ENCODE data around the gene ITGB1. TPM values are rescaled to one million over a fixed set of nuclear protein-coding genes. Genes with fewer than 3 reads are reported as not detected.
"Not testable (repeated sequence)": the region's sequence is repeated elsewhere in the genome, so short reads cannot be mapped to it uniquely, and the experiment has no call there.

ITGB1 gene
- total and polyA plus RNA-seq, 3 experiments from 2014 or later, result 75.5 to 342 (median 82.1) TPM

GRCh38 chr10:32909456-32909855 lies 48.6 kb downstream of the ITGB1 start:
- H3K27ac Mint-ChIP-seq, result no peak overlapping the region
- no peaks in the 10 kb centered on the region for H3K9me3 Mint-ChIP-seq
- Histone ChIP-seq H3K36me3 (ENCODE audit: insufficient read depth, low read length) (peaks cover 11% of the 10 kb centered on the region), H3K4me1 (ENCODE audit: insufficient read depth, low read length) (no peaks in the 10 kb centered on the region), H3K27me3 (ENCODE audit: insufficient read depth, low read length, poor library complexity, severe bottlenecking) (no peaks in the 10 kb centered on the region), H3K9me3 (ENCODE audit: low read length) (no peaks in the 10 kb centered on the region), H3K27ac (ENCODE audit: low read depth, low read length) (no peak overlapping the region), H3K4me3 (ENCODE audit: low read length) (no peak overlapping the region)
- H3K27me3 Mint-ChIP-seq, result no peaks in the 10 kb centered on the region
- peaks cover 27 to 78% (median 45%) of the 10 kb centered on the region in 3 donors for H3K36me3 Mint-ChIP-seq
- H3K4me3 Mint-ChIP-seq, result no peak overlapping the region
- POLR2A ChIA-PET, result no interaction called here
- no peak for DNase-seq
- CTCF ChIA-PET, result no interaction called here
- H3K4me1 Mint-ChIP-seq, result peaks cover 20 to 21% (median 21%) of the 10 kb centered on the region in 3 donors

- Histone ChIP-seq H3K36me3 (ENCODE audit: insufficient read depth, low read length) (peaks cover 9% of the 10 kb centered on the region), H3K27me3 (ENCODE audit: insufficient read depth, low read length, poor library complexity, severe bottlenecking) (no peaks in the 10 kb centered on the region), H3K4me3 (ENCODE audit: low read length) (no peak overlapping the region), H3K27ac (ENCODE audit: low read depth, low read length) (no peak overlapping the region), H3K9me3 (ENCODE audit: low read length) (no peaks in the 10 kb centered on the region), H3K4me1 (ENCODE audit: insufficient read depth, low read length) (no peaks in the 10 kb centered on the region)
- H3K27ac Mint-ChIP-seq, result peak overlapping the region in 3 of 8 donors; percentile 46 to 64 (median 57)
- DNase-seq, result no peak
- peak overlapping the region in 2 of 7 donors; percentile 15 to 67 for H3K4me3 Mint-ChIP-seq
- H3K4me1 Mint-ChIP-seq, result peaks cover 9 to 16% (median 11%) of the 10 kb centered on the region in 3 donors
- H3K9me3 Mint-ChIP-seq, result no peaks in the 10 kb centered on the region
- ChIA-PET POLR2A (no interaction called here), CTCF (no interaction called here)
- H3K36me3 Mint-ChIP-seq, result peaks cover 10 to 74% (median 41%) of the 10 kb centered on the region in 3 donors
- no peaks in the 10 kb centered on the region for H3K27me3 Mint-ChIP-seq
These were observed 51.4 kb downstream of the ITGB1 start for GRCh38 chr10:32906595-32906994.

DNA sequence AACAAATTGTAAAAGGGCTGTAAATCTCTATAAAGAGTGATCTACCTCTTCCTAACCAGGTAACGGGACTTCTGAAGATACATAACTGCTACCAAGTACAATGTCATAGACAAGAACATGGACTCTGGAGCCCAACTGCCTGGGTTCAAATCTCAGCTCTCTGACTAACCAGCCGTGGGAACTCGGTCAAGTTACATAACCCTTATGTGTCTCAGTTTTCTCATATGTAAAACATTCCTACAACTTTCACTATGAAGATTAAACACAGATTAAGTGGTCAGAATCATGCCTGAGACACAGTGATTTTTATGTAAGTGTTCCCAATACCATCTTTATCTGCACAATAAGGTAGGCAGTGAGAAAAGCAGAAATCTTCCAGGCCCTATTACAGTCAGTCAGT lies 52.6 kb downstream of the ITGB1 start:
- Histone ChIP-seq H3K4me1 (ENCODE audit: insufficient read depth, low read length) (no peaks in the 10 kb centered on the region), H3K9me3 (ENCODE audit: low read length) (no peaks in the 10 kb centered on the region), H3K4me3 (ENCODE audit: low read length) (no peak overlapping the region), H3K36me3 (ENCODE audit: insufficient read depth, low read length) (peaks cover 5% of the 10 kb centered on the region), H3K27ac (ENCODE audit: low read depth, low read length) (no peak overlapping the region), H3K27me3 (ENCODE audit: insufficient read depth, low read length, poor library complexity, severe bottlenecking) (no peaks in the 10 kb centered on the region)
- Mint-ChIP-seq H3K4me3 (no peak overlapping the region), H3K27ac (peak overlapping the region in 4 of 8 donors; percentile 7 to 48 (median 36)), H3K9me3 (no peaks in the 10 kb centered on the region), H3K36me3 (peaks cover 7 to 68% (median 37%) of the 10 kb centered on the region in 3 donors), H3K27me3 (no peaks in the 10 kb centered on the region), H3K4me1 (peaks cover 9 to 13% (median 11%) of the 10 kb centered on the region in 3 donors)
- POLR2A ChIA-PET, result no interaction called here
- no peak for DNase-seq
- CTCF ChIA-PET, result no interaction called here

DNA sequence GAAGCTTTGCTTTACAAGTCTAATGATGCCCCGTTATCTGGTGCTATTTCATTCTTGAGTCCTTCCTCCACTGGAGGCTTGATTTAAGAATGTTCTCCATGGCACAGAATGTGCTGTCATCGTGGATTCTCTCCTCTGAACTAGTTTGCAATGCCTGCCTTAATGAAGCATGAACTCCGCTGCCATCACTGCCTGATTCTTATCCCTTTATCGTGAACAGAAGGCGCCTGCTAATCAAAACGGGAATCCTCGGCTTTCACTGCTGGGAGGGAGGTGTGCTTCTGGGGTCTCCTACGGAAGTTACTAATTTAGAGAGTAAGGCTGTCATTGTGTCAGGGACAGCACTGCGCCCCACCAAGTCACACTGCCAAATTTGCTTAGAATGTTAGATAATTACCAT lies 56.2 kb downstream of the ITGB1 start:
- no peak overlapping the region for H3K4me3 ChIP-seq (ENCODE audit: low read length)
- H3K9me3 Mint-ChIP-seq, result no peaks in the 10 kb centered on the region
- H3K4me3 Mint-ChIP-seq, result no peak overlapping the region
- CTCF ChIA-PET, result no interaction called here
- DNase-seq, result no peak
- no peak overlapping the region for H3K27ac Mint-ChIP-seq
- no peaks in the 10 kb centered on the region for H3K4me1 ChIP-seq (ENCODE audit: insufficient read depth, low read length)
- H3K27me3 Mint-ChIP-seq, result no peaks in the 10 kb centered on the region
- H3K27ac ChIP-seq (ENCODE audit: low read depth, low read length), result no peak overlapping the region
- H3K36me3 ChIP-seq (ENCODE audit: insufficient read depth, low read length), result peaks cover 5% of the 10 kb centered on the region
- no peaks in the 10 kb centered on the region for H3K27me3 ChIP-seq (ENCODE audit: insufficient read depth, low read length, poor library complexity, severe bottlenecking)
- H3K36me3 Mint-ChIP-seq, result peaks cover 7 to 61% (median 30%) of the 10 kb centered on the region in 3 donors
- POLR2A ChIA-PET, result no interaction called here
- H3K9me3 ChIP-seq (ENCODE audit: low read length), result no peaks in the 10 kb centered on the region
- H3K4me1 Mint-ChIP-seq, result peaks cover 4 to 9% (median 9%) of the 10 kb centered on the region in 3 donors

GRCh38 chr10:32895200-32895968 lies 62.6 kb downstream of the ITGB1 start:
- H3K27ac ChIP-seq (ENCODE audit: low read depth, low read length); H3K9me3 ChIP-seq (ENCODE audit: low read length): not testable (repeated sequence)

GRCh38 chr10:32893916-32894664 lies 63.9 kb downstream of the ITGB1 start:
- POLR2A ChIA-PET, result no interaction called here
- no peaks in the 10 kb centered on the region for H3K27me3 Mint-ChIP-seq

More at GRCh38 chr10:32895200-32895968, 62.6 kb downstream of the ITGB1 start:
- H3K36me3 ChIP-seq (ENCODE audit: insufficient read depth, low read length); H3K4me3 ChIP-seq (ENCODE audit: low read length); H3K9me3 Mint-ChIP-seq; H3K4me1 ChIP-seq (ENCODE audit: insufficient read depth, low read length); POLR2A ChIA-PET; CTCF ChIA-PET; H3K4me3 Mint-ChIP-seq; H3K4me1 Mint-ChIP-seq; H3K27me3 Mint-ChIP-seq; DNase-seq; H3K27me3 ChIP-seq (ENCODE audit: insufficient read depth, low read length, poor library complexity, severe bottlenecking): not testable (repeated sequence)
- peak overlapping the region in 1 of 8 donors; percentile 80 for H3K27ac Mint-ChIP-seq
- peaks cover 9 to 38% (median 19%) of the 10 kb centered on the region in 3 donors for H3K36me3 Mint-ChIP-seq

GRCh38 chr10:32893434-32893833 lies 64.6 kb downstream of the ITGB1 start:
- no peak overlapping the region for H3K4me3 Mint-ChIP-seq
- peaks cover 13 to 19% (median 17%) of the 10 kb centered on the region in 3 donors for H3K4me1 Mint-ChIP-seq
- Histone ChIP-seq H3K27ac (ENCODE audit: low read depth, low read length) (no peak overlapping the region), H3K4me1 (ENCODE audit: insufficient read depth, low read length) (no peaks in the 10 kb centered on the region), H3K9me3 (ENCODE audit: low read length) (no peaks in the 10 kb centered on the region), H3K27me3 (ENCODE audit: insufficient read depth, low read length, poor library complexity, severe bottlenecking) (no peaks in the 10 kb centered on the region), H3K4me3 (ENCODE audit: low read length) (no peak overlapping the region), H3K36me3 (ENCODE audit: insufficient read depth, low read length) (peaks cover 4% of the 10 kb centered on the region)
- POLR2A ChIA-PET, result no interaction called here
- no peak for DNase-seq
- peaks cover 9 to 28% (median 19%) of the 10 kb centered on the region in 3 donors for H3K36me3 Mint-ChIP-seq
- CTCF ChIA-PET, result no interaction called here
- no peaks in the 10 kb centered on the region for H3K27me3 Mint-ChIP-seq
- H3K27ac Mint-ChIP-seq, result no peak overlapping the region
- no peaks in the 10 kb centered on the region for H3K9me3 Mint-ChIP-seq

More at GRCh38 chr10:32893916-32894664, 63.9 kb downstream of the ITGB1 start:
- CTCF ChIA-PET, result no interaction called here
- Mint-ChIP-seq H3K4me1 (peaks cover 11 to 19% (median 17%) of the 10 kb centered on the region in 3 donors), H3K36me3 (peaks cover 9 to 30% (median 19%) of the 10 kb centered on the region in 3 donors), H3K27ac (peak overlapping the region in 1 of 8 donors; percentile 17), H3K4me3 (no peak overlapping the region), H3K9me3 (no peaks in the 10 kb centered on the region)
- no peaks in the 10 kb centered on the region for H3K4me1 ChIP-seq (ENCODE audit: insufficient read depth, low read length)
- H3K4me3 ChIP-seq (ENCODE audit: low read length), result no peak overlapping the region
- H3K27ac ChIP-seq (ENCODE audit: low read depth, low read length), result no peak overlapping the region
- DNase-seq, result no peak
- H3K9me3 ChIP-seq (ENCODE audit: low read length), result no peaks in the 10 kb centered on the region
- H3K36me3 ChIP-seq (ENCODE audit: insufficient read depth, low read length), result peaks cover 5% of the 10 kb centered on the region
- no peaks in the 10 kb centered on the region for H3K27me3 ChIP-seq (ENCODE audit: insufficient read depth, low read length, poor library complexity, severe bottlenecking)

GRCh38 chr10:32891261-32891660 lies 66.8 kb downstream of the ITGB1 start:
- H3K27me3 Mint-ChIP-seq, result no peaks in the 10 kb centered on the region
- no peak overlapping the region for H3K27ac Mint-ChIP-seq
- no peaks in the 10 kb centered on the region for H3K9me3 ChIP-seq (ENCODE audit: low read length)
- H3K4me3 Mint-ChIP-seq, result no peak overlapping the region
- CTCF ChIA-PET, result no interaction called here
- POLR2A ChIA-PET, result no interaction called here
- H3K27me3 ChIP-seq (ENCODE audit: insufficient read depth, low read length, poor library complexity, severe bottlenecking), result no peaks in the 10 kb centered on the region
- H3K36me3 ChIP-seq (ENCODE audit: insufficient read depth, low read length), result no peaks in the 10 kb centered on the region
- H3K36me3 Mint-ChIP-seq, result peaks cover under 1 to 11% (median 6%) of the 10 kb centered on the region in 3 donors
- H3K4me3 ChIP-seq (ENCODE audit: low read length), result no peak overlapping the region
- no peak for DNase-seq
- H3K4me1 ChIP-seq (ENCODE audit: insufficient read depth, low read length), result no peaks in the 10 kb centered on the region
- H3K27ac ChIP-seq (ENCODE audit: low read depth, low read length), result no peak overlapping the region
- no peaks in the 10 kb centered on the region for H3K9me3 Mint-ChIP-seq
- H3K4me1 Mint-ChIP-seq, result peaks cover 13 to 19% (median 17%) of the 10 kb centered on the region in 3 donors
